GM23338 (cell line): ENCODE data around the gene DUSP9. TPM values are rescaled to one million over a fixed set of nuclear protein-coding genes. Genes with fewer than 3 reads are reported as not detected.

Source experiments
- ATAC-seq: fragments of 200-7000 bp; cut with Tn5 transposase; 3 replicates; pipeline ENCODE4 v1.9.1; 2020
- DNase-seq: peaks from one replicate; pipeline ENCODE4 v3.0.0-alpha.2; 2015; ENCODE audit warnings: low spot score
- H2AFZ ChIP-seq: fragments of 200-600 bp; sonication (generic); 2 replicates; pipeline ENCODE4 v1.8.0; 2016; ENCODE audit warnings: antibody characterized with exemption, mild to moderate bottlenecking, moderate library complexity
- H3F3A ChIP-seq: fragments of 200-600 bp; sonication (generic); replicated peaks from 2 replicates; pipeline ENCODE4 v1.8.0; 2017; ENCODE audit warnings: antibody characterized with exemption, mixed run types, low read depth
- H3K27ac ChIP-seq: fragments of 200-600 bp; sonication (generic); 2 replicates; pipeline ENCODE4 v1.6.1; 2016; ENCODE audit warnings: low read depth
- H3K27me3 ChIP-seq: fragments of 200-600 bp; sonication (generic); 2 replicates; pipeline ENCODE4 v1.8.0; 2016; ENCODE audit warnings: mild to moderate bottlenecking, mixed run types, moderate library complexity; ENCODE audit not compliant: insufficient read depth
- H3K36me3 ChIP-seq: fragments of 200-600 bp; sonication (generic); 2 replicates; pipeline ENCODE4 v1.8.0; 2016; ENCODE audit warnings: mild to moderate bottlenecking; ENCODE audit not compliant: insufficient read depth
- H3K4me1 ChIP-seq: fragments of 200-600 bp; sonication (generic); 2 replicates; pipeline ENCODE4 v1.8.0; 2016; ENCODE audit warnings: mild to moderate bottlenecking, moderate library complexity; ENCODE audit not compliant: insufficient read depth
- H3K4me2 ChIP-seq: fragments of 200-600 bp; sonication (generic); 2 replicates; pipeline ENCODE4 v1.7.1; 2017; ENCODE audit warnings: mixed run types
- H3K4me3 ChIP-seq: fragments of 200-600 bp; sonication (generic); 2 replicates; pipeline ENCODE4 v1.6.1; 2016; ENCODE audit warnings: mixed run types
- H3K79me2 ChIP-seq: fragments of 200-600 bp; sonication (generic); replicated peaks from 2 replicates; pipeline ENCODE4 v1.8.0; 2017; ENCODE audit warnings: mild to moderate bottlenecking; ENCODE audit not compliant: insufficient read depth
- H3K9me2 ChIP-seq: fragments of 200-600 bp; sonication (generic); 2 replicates; pipeline ENCODE4 v1.8.0; 2017; ENCODE audit not compliant: insufficient read depth
- H4K20me1 ChIP-seq: fragments of 200-600 bp; sonication (generic); replicated peaks from 2 replicates; pipeline ENCODE4 v1.8.0; 2017; ENCODE audit warnings: mild to moderate bottlenecking; ENCODE audit not compliant: insufficient read depth
- H3K27ac Mint-ChIP-seq: 2 replicates; pipeline ENCODE4 v1.8.0; 2020; ENCODE audit warnings: inconsistent platforms, mild to moderate bottlenecking, moderate library complexity, mixed read lengths
- H3K27me3 Mint-ChIP-seq: 3 replicates; pipeline ENCODE4 v1.8.0; 2022; ENCODE audit warnings: low read depth, mild to moderate bottlenecking, moderate library complexity, mixed read lengths, inconsistent platforms; ENCODE audit not compliant: insufficient read depth, poor library complexity
- H3K36me3 Mint-ChIP-seq: 3 replicates; pipeline ENCODE4 v1.8.0; 2021; ENCODE audit warnings: low read depth, mild to moderate bottlenecking, inconsistent platforms, moderate library complexity, mixed read lengths
- H3K4me1 Mint-ChIP-seq: 3 replicates; pipeline ENCODE4 v1.8.0; 2020; ENCODE audit warnings: mild to moderate bottlenecking, inconsistent platforms, mixed read lengths
- H3K4me3 Mint-ChIP-seq: 3 replicates; pipeline ENCODE4 v1.8.0; 2021; ENCODE audit warnings: moderate library complexity, mild to moderate bottlenecking, inconsistent platforms, mixed read lengths
- H3K9me3 Mint-ChIP-seq: 3 replicates; pipeline ENCODE4 v1.8.0; 2020; ENCODE audit warnings: moderate library complexity, mild to moderate bottlenecking, inconsistent platforms, mixed read lengths
- CREB1 ChIP-seq: fragments of 250-450 bp; sonication (Bioruptor Pico); IDR thresholded peaks from 2 replicates; pipeline ENCODE4 v1.5.0; 2020; ENCODE audit warnings: low read depth, mild to moderate bottlenecking, moderate library complexity
- EZH2 ChIP-seq: fragments of 200-600 bp; sonication (generic); IDR thresholded peaks from one replicate; pipeline ENCODE4 v1.8.0; 2017; ENCODE audit warnings: antibody characterized with exemption, mild to moderate bottlenecking, low read depth; ENCODE audit not compliant: unreplicated experiment
- EZH2phosphoT487 ChIP-seq: fragments of 200-600 bp; sonication (generic); IDR thresholded peaks from one replicate; pipeline ENCODE4 v1.8.1; 2018; ENCODE audit warnings: antibody characterized with exemption; ENCODE audit not compliant: unreplicated experiment
- JUNB ChIP-seq: IDR thresholded peaks from one replicate; pipeline ENCODE4 v1.6.1; 2016; ENCODE audit warnings: antibody characterized with exemption; ENCODE audit not compliant: unreplicated experiment
- NANOG ChIP-seq: IDR thresholded peaks from 2 replicates; pipeline ENCODE4 v1.6.1; 2016; ENCODE audit warnings: antibody characterized with exemption, borderline replicate concordance
- POLR2AphosphoS5 ChIP-seq: IDR thresholded peaks from 2 replicates; pipeline ENCODE4 v1.6.1; 2016; ENCODE audit warnings: antibody characterized with exemption, low read depth
- STAT1 ChIP-seq: IDR thresholded peaks from one replicate; pipeline ENCODE4 v1.6.1; 2016; ENCODE audit warnings: antibody characterized with exemption; ENCODE audit not compliant: unreplicated experiment
- ZNF114 ChIP-seq: fragments of 250-450 bp; sonication (Bioruptor Pico); IDR thresholded peaks from 2 replicates; pipeline ENCODE4 v1.5.0; 2020; ENCODE audit warnings: mild to moderate bottlenecking, moderate library complexity
- ZNF331 ChIP-seq: fragments of 250-450 bp; sonication (Bioruptor Pico); IDR thresholded peaks from 2 replicates; pipeline ENCODE4 v1.5.0; 2020; ENCODE audit warnings: low read depth, mild to moderate bottlenecking, moderate library complexity
- polyA plus RNA-seq: library from polyadenylated mRNA; unstranded; fragments of >200 nt; fragmentation: Nextera tagmentation; extraction: Ambion mirVana; gene quantifications from 2 replicates; pipeline ENCODE4 v1.2.1, GENCODE V29; 2016
- total RNA-seq: library from RNA; depleted of rRNA; stranded (reverse); fragments of >200 nt; shearing (Covaris generic); gene quantifications from 2 replicates; pipeline ENCODE4 v1.2.3, GENCODE V29; 2014
- TF ChIP-seq, protein P1 (sequence below): IDR thresholded peaks from one replicate; pipeline ENCODE4 v1.6.1; 2018; ENCODE audit warnings: antibody characterized with exemption; ENCODE audit not compliant: unreplicated experiment
- TF ChIP-seq, protein P2 (sequence below), 2 experiments: fragments of 200-600 bp in 1 of 2; sonication (generic) in 1 of 2; conservative IDR thresholded peaks; 2 replicates each; pipeline versions ENCODE4 v1.5.1 to v1.6.1; 2016 to 2017; ENCODE audit warnings: antibody characterized with exemption in 2 of 2, low read depth in 2 of 2, mild to moderate bottlenecking in 2 of 2, moderate library complexity in 1 of 2
- TF ChIP-seq, protein P3 (sequence below): fragments of 250-450 bp; sonication (Bioruptor Pico); IDR thresholded peaks from 2 replicates; pipeline ENCODE4 v1.5.0; 2020; ENCODE audit warnings: mild to moderate bottlenecking, moderate library complexity
- TF ChIP-seq, protein P4 (sequence below): IDR thresholded peaks from 2 replicates; pipeline ENCODE4 v1.6.1; 2016; ENCODE audit warnings: antibody characterized with exemption

Gene DUSP9
- total and polyA plus RNA-seq, 2 experiments from 2014 or later: 0.71 to 3.9 TPM

DNA sequence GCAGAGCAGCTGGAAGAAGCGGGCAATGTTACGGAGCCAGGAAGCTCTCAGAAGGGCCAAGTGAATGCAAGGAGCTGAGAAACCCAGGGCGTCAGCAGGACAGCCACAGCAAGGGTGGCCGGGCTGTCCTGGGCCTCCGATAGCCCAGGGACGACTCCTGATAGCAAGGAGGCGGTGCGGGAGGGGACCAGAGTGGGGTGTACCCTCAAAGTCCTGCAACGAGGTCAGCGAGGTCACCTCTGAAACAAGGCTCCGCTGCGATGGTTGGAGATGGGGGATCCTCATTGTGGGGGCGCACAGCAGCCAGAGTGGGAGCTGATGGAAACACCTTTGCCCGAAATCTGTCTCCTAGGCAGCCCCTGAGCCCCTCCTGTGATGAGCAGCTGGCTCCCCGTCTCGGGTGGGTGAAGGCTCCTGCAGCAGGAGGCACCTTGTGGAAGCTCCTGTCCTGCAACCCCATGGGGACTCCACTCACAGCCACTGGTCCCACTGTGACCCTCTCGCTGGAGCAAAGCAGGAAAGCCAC lies 43.8 kb upstream of the DUSP9 start:
- Mint-ChIP-seq H3K4me1 (peaks cover 6% of the 10 kb centered on the region; the same call in 2 of the 3 replicates), H3K4me3 (no peak overlapping the region; the same call in 2 of the 3 replicates)

More for the DNA sequence above, 43.8 kb upstream of the DUSP9 start:
- ATAC-seq (no peak), DNase-seq (no peak)
- H3K9me3 Mint-ChIP-seq: no peaks in the 10 kb centered on the region
- Histone ChIP-seq H3K9me2 (no peaks in the 10 kb centered on the region), H3F3A (no peaks in the 10 kb centered on the region), H4K20me1 (no peaks in the 10 kb centered on the region), H3K4me3 (no peak overlapping the region), H3K4me1 (no peaks in the 10 kb centered on the region), H3K27me3 (peaks cover 4% of the 10 kb centered on the region; the same call in 1 of the 2 replicates), H3K79me2 (no peaks in the 10 kb centered on the region), H3K4me2 (no peak overlapping the region), H2AFZ (no peak overlapping the region), H3K27ac (no peak overlapping the region), H3K36me3 (no peaks in the 10 kb centered on the region)
- no peaks in the 10 kb centered on the region for H3K36me3 Mint-ChIP-seq
- no peak overlapping the region for H3K27ac Mint-ChIP-seq
- TF ChIP-seq, protein P1, sequence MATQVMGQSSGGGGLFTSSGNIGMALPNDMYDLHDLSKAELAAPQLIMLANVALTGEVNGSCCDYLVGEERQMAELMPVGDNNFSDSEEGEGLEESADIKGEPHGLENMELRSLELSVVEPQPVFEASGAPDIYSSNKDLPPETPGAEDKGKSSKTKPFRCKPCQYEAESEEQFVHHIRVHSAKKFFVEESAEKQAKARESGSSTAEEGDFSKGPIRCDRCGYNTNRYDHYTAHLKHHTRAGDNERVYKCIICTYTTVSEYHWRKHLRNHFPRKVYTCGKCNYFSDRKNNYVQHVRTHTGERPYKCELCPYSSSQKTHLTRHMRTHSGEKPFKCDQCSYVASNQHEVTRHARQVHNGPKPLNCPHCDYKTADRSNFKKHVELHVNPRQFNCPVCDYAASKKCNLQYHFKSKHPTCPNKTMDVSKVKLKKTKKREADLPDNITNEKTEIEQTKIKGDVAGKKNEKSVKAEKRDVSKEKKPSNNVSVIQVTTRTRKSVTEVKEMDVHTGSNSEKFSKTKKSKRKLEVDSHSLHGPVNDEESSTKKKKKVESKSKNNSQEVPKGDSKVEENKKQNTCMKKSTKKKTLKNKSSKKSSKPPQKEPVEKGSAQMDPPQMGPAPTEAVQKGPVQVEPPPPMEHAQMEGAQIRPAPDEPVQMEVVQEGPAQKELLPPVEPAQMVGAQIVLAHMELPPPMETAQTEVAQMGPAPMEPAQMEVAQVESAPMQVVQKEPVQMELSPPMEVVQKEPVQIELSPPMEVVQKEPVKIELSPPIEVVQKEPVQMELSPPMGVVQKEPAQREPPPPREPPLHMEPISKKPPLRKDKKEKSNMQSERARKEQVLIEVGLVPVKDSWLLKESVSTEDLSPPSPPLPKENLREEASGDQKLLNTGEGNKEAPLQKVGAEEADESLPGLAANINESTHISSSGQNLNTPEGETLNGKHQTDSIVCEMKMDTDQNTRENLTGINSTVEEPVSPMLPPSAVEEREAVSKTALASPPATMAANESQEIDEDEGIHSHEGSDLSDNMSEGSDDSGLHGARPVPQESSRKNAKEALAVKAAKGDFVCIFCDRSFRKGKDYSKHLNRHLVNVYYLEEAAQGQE: no peak
- TF ChIP-seq, protein P2, sequence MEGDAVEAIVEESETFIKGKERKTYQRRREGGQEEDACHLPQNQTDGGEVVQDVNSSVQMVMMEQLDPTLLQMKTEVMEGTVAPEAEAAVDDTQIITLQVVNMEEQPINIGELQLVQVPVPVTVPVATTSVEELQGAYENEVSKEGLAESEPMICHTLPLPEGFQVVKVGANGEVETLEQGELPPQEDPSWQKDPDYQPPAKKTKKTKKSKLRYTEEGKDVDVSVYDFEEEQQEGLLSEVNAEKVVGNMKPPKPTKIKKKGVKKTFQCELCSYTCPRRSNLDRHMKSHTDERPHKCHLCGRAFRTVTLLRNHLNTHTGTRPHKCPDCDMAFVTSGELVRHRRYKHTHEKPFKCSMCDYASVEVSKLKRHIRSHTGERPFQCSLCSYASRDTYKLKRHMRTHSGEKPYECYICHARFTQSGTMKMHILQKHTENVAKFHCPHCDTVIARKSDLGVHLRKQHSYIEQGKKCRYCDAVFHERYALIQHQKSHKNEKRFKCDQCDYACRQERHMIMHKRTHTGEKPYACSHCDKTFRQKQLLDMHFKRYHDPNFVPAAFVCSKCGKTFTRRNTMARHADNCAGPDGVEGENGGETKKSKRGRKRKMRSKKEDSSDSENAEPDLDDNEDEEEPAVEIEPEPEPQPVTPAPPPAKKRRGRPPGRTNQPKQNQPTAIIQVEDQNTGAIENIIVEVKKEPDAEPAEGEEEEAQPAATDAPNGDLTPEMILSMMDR (conservative IDR thresholded peaks at IDR 0.05; ENCODE audit: low read depth in 2 of 2): no peak
- TF ChIP-seq NANOG (no peak), EZH2 (no peak), JUNB (no peak), ZNF114 (no peak), EZH2phosphoT487 (no peak), POLR2AphosphoS5 (no peak), ZNF331 (no peak), CREB1 (no peak), STAT1 (no peak)
- TF ChIP-seq, protein P3, sequence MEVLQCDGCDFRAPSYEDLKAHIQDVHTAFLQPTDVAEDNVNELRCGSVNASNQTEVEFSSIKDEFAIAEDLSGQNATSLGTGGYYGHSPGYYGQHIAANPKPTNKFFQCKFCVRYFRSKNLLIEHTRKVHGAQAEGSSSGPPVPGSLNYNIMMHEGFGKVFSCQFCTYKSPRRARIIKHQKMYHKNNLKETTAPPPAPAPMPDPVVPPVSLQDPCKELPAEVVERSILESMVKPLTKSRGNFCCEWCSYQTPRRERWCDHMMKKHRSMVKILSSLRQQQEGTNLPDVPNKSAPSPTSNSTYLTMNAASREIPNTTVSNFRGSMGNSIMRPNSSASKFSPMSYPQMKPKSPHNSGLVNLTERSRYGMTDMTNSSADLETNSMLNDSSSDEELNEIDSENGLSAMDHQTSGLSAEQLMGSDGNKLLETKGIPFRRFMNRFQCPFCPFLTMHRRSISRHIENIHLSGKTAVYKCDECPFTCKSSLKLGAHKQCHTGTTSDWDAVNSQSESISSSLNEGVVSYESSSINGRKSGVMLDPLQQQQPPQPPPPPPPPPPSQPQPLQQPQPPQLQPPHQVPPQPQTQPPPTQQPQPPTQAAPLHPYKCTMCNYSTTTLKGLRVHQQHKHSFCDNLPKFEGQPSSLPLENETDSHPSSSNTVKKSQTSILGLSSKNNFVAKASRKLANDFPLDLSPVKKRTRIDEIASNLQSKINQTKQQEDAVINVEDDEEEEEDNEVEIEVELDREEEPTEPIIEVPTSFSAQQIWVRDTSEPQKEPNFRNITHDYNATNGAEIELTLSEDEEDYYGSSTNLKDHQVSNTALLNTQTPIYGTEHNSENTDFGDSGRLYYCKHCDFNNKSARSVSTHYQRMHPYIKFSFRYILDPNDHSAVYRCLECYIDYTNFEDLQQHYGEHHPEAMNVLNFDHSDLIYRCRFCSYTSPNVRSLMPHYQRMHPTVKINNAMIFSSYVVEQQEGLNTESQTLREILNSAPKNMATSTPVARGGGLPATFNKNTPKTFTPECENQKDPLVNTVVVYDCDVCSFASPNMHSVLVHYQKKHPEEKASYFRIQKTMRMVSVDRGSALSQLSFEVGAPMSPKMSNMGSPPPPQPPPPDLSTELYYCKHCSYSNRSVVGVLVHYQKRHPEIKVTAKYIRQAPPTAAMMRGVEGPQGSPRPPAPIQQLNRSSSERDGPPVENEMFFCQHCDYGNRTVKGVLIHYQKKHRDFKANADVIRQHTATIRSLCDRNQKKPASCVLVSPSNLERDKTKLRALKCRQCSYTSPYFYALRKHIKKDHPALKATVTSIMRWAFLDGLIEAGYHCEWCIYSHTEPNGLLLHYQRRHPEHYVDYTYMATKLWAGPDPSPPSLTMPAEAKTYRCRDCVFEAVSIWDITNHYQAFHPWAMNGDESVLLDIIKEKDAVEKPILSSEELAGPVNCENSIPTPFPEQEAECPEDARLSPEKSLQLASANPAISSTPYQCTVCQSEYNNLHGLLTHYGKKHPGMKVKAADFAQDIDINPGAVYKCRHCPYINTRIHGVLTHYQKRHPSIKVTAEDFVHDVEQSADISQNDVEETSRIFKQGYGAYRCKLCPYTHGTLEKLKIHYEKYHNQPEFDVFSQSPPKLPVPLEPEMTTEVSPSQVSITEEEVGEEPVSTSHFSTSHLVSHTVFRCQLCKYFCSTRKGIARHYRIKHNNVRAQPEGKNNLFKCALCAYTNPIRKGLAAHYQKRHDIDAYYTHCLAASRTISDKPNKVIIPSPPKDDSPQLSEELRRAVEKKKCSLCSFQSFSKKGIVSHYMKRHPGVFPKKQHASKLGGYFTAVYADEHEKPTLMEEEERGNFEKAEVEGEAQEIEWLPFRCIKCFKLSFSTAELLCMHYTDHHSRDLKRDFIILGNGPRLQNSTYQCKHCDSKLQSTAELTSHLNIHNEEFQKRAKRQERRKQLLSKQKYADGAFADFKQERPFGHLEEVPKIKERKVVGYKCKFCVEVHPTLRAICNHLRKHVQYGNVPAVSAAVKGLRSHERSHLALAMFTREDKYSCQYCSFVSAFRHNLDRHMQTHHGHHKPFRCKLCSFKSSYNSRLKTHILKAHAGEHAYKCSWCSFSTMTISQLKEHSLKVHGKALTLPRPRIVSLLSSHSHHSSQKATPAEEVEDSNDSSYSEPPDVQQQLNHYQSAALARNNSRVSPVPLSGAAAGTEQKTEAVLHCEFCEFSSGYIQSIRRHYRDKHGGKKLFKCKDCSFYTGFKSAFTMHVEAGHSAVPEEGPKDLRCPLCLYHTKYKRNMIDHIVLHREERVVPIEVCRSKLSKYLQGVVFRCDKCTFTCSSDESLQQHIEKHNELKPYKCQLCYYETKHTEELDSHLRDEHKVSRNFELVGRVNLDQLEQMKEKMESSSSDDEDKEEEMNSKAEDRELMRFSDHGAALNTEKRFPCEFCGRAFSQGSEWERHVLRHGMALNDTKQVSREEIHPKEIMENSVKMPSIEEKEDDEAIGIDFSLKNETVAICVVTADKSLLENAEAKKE (CRISPR knock-in tag): no peak
- TF ChIP-seq, protein P4, sequence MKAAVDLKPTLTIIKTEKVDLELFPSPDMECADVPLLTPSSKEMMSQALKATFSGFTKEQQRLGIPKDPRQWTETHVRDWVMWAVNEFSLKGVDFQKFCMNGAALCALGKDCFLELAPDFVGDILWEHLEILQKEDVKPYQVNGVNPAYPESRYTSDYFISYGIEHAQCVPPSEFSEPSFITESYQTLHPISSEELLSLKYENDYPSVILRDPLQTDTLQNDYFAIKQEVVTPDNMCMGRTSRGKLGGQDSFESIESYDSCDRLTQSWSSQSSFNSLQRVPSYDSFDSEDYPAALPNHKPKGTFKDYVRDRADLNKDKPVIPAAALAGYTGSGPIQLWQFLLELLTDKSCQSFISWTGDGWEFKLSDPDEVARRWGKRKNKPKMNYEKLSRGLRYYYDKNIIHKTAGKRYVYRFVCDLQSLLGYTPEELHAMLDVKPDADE: no peak
- peaks cover 5% of the 10 kb centered on the region for H3K27me3 Mint-ChIP-seq
